ENCODE data around the gene PHACTR4. TPM values are rescaled to one million over a fixed set of nuclear protein-coding genes. Genes with fewer than 3 reads are reported as not detected.
"Not testable (repeated sequence)": the region's sequence is repeated elsewhere in the genome, so short reads cannot be mapped to it uniquely, and the experiment has no call there.

PHACTR4 gene
- total RNA-seq, 2 donors from 2014 or later, result 20.9 to 23.9 TPM

GRCh38 chr1:28378906-28379305 lies 9.4 kb downstream of the PHACTR4 start:
- peaks cover 4% of the 10 kb centered on the region for H3K36me3 Mint-ChIP-seq (ENCODE audit: low read depth)
- H3K9me3 ChIP-seq (ENCODE audit: control insufficient read depth, low read length, poor library complexity, severe bottlenecking), result no peaks in the 10 kb centered on the region
- no peak overlapping the region for H3K4me3 Mint-ChIP-seq
- peak overlapping the region; percentile 10 for H3K27ac Mint-ChIP-seq
- ATAC-seq (no peak), DNase-seq (no peak)
- peaks cover 20% of the 10 kb centered on the region for H3K4me1 Mint-ChIP-seq
- no peaks in the 10 kb centered on the region for H3K27me3 Mint-ChIP-seq

- Mint-ChIP-seq H3K4me1 (peaks cover 17% of the 10 kb centered on the region), H3K4me3 (no peak overlapping the region), H3K27me3 (no peaks in the 10 kb centered on the region), H3K36me3 (ENCODE audit: low read depth) (peaks cover 4% of the 10 kb centered on the region), H3K27ac (no peak overlapping the region)
- no peak for DNase-seq
- H3K9me3 ChIP-seq (ENCODE audit: control insufficient read depth, low read length, poor library complexity, severe bottlenecking), result no peaks in the 10 kb centered on the region
- ATAC-seq, result no peak
Measured at GRCh38 chr1:28380394-28380793, 10.9 kb downstream of the PHACTR4 start.

- not testable (repeated sequence) for H3K27ac Mint-ChIP-seq; H3K36me3 Mint-ChIP-seq (ENCODE audit: low read depth); ATAC-seq
Measured at GRCh38 chr1:28383785-28384184, 14.2 kb downstream of the PHACTR4 start.

GRCh38 chr1:28392027-28392652 lies 22.6 kb downstream of the PHACTR4 start:
- Mint-ChIP-seq H3K36me3 (ENCODE audit: low read depth) (no peaks in the 10 kb centered on the region), H3K27me3 (no peaks in the 10 kb centered on the region), H3K27ac (no peak overlapping the region), H3K4me3 (no peak overlapping the region), H3K4me1 (peaks cover 4% of the 10 kb centered on the region)
- no peak for DNase-seq
- ATAC-seq, result no peak
- H3K9me3 ChIP-seq (ENCODE audit: control insufficient read depth, low read length, poor library complexity, severe bottlenecking), result no peaks in the 10 kb centered on the region

More at GRCh38 chr1:28383785-28384184, 14.2 kb downstream of the PHACTR4 start:
- H3K4me3 Mint-ChIP-seq; DNase-seq; H3K9me3 ChIP-seq (ENCODE audit: control insufficient read depth, low read length, poor library complexity, severe bottlenecking); H3K27me3 Mint-ChIP-seq: not testable (repeated sequence)
- peaks cover 19% of the 10 kb centered on the region for H3K4me1 Mint-ChIP-seq

- Mint-ChIP-seq H3K4me1 (peaks cover 4% of the 10 kb centered on the region), H3K27ac (peak overlapping the region; percentile 27), H3K36me3 (ENCODE audit: low read depth) (no peaks in the 10 kb centered on the region), H3K4me3 (no peak overlapping the region), H3K27me3 (no peaks in the 10 kb centered on the region)
- no peak for DNase-seq
- ATAC-seq, result no peak
- H3K9me3 ChIP-seq (ENCODE audit: control insufficient read depth, low read length, poor library complexity, severe bottlenecking), result no peaks in the 10 kb centered on the region
Measured at GRCh38 chr1:28394136-28394535, 24.6 kb downstream of the PHACTR4 start.

GRCh38 chr1:28395181-28395580 lies 25.6 kb downstream of the PHACTR4 start:
- no peaks in the 10 kb centered on the region for H3K9me3 ChIP-seq (ENCODE audit: control insufficient read depth, low read length, poor library complexity, severe bottlenecking)

GRCh38 chr1:28401760-28402159 lies 32.2 kb downstream of the PHACTR4 start:
- no peak overlapping the region for H3K27ac Mint-ChIP-seq
- H3K4me3 Mint-ChIP-seq, result no peak overlapping the region
- DNase-seq (no peak), ATAC-seq (no peak)
- peaks cover 10% of the 10 kb centered on the region for H3K4me1 Mint-ChIP-seq
- no peaks in the 10 kb centered on the region for H3K36me3 Mint-ChIP-seq (ENCODE audit: low read depth)
- no peaks in the 10 kb centered on the region for H3K9me3 ChIP-seq (ENCODE audit: control insufficient read depth, low read length, poor library complexity, severe bottlenecking)
- no peaks in the 10 kb centered on the region for H3K27me3 Mint-ChIP-seq

More at GRCh38 chr1:28395181-28395580, 25.6 kb downstream of the PHACTR4 start:
- Mint-ChIP-seq H3K27ac (no peak overlapping the region), H3K36me3 (ENCODE audit: low read depth) (no peaks in the 10 kb centered on the region), H3K4me3 (no peak overlapping the region), H3K4me1 (peaks cover 6% of the 10 kb centered on the region), H3K27me3 (no peaks in the 10 kb centered on the region)
- ATAC-seq (no peak), DNase-seq (no peak)

- H3K27ac Mint-ChIP-seq, result no peak overlapping the region
Measured at GRCh38 chr1:28409090-28409489, 39.5 kb downstream of the PHACTR4 start.

GRCh38 chr1:28411656-28412055 lies 42.1 kb downstream of the PHACTR4 start:
- Mint-ChIP-seq H3K27me3 (no peaks in the 10 kb centered on the region), H3K4me3 (no peak overlapping the region), H3K4me1 (peaks cover 3% of the 10 kb centered on the region), H3K36me3 (ENCODE audit: low read depth) (no peaks in the 10 kb centered on the region), H3K27ac (peak overlapping the region; percentile 34)
- ATAC-seq, result no peak
- DNase-seq, result no peak
- H3K9me3 ChIP-seq (ENCODE audit: control insufficient read depth, low read length, poor library complexity, severe bottlenecking), result no peaks in the 10 kb centered on the region

More at GRCh38 chr1:28409090-28409489, 39.5 kb downstream of the PHACTR4 start:
- H3K9me3 ChIP-seq (ENCODE audit: control insufficient read depth, low read length, poor library complexity, severe bottlenecking), result no peaks in the 10 kb centered on the region
- DNase-seq (no peak), ATAC-seq (no peak)
- Mint-ChIP-seq H3K27me3 (no peaks in the 10 kb centered on the region), H3K4me1 (peaks cover 6% of the 10 kb centered on the region), H3K36me3 (ENCODE audit: low read depth) (no peaks in the 10 kb centered on the region), H3K4me3 (no peak overlapping the region)

GRCh38 chr1:28412731-28413130 lies 43.2 kb downstream of the PHACTR4 start:
- H3K27ac Mint-ChIP-seq, result no peak overlapping the region
- H3K4me1 Mint-ChIP-seq, result peaks cover 5% of the 10 kb centered on the region
- no peaks in the 10 kb centered on the region for H3K9me3 ChIP-seq (ENCODE audit: control insufficient read depth, low read length, poor library complexity, severe bottlenecking)
- no peak overlapping the region for H3K4me3 Mint-ChIP-seq
- DNase-seq, result no peak
- no peak for ATAC-seq
- no peaks in the 10 kb centered on the region for H3K27me3 Mint-ChIP-seq
- no peaks in the 10 kb centered on the region for H3K36me3 Mint-ChIP-seq (ENCODE audit: low read depth)

GRCh38 chr1:28416509-28417194 lies 47.1 kb downstream of the PHACTR4 start:
- no peak overlapping the region for H3K4me3 Mint-ChIP-seq
- H3K4me1 Mint-ChIP-seq, result peaks cover 10% of the 10 kb centered on the region
- no peaks in the 10 kb centered on the region for H3K36me3 Mint-ChIP-seq (ENCODE audit: low read depth)
- H3K9me3 ChIP-seq (ENCODE audit: control insufficient read depth, low read length, poor library complexity, severe bottlenecking), result no peaks in the 10 kb centered on the region
- no peaks in the 10 kb centered on the region for H3K27me3 Mint-ChIP-seq
- DNase-seq (no peak), ATAC-seq (no peak)
- H3K27ac Mint-ChIP-seq, result no peak overlapping the region

- H3K9me3 ChIP-seq (ENCODE audit: control insufficient read depth, low read length, poor library complexity, severe bottlenecking), result no peaks in the 10 kb centered on the region
- no peak overlapping the region for H3K4me3 Mint-ChIP-seq
- H3K36me3 Mint-ChIP-seq (ENCODE audit: low read depth), result no peaks in the 10 kb centered on the region
- H3K27me3 Mint-ChIP-seq, result no peaks in the 10 kb centered on the region
- ATAC-seq (peak; percentile 33), DNase-seq (no peak)
- peaks cover 10% of the 10 kb centered on the region for H3K4me1 Mint-ChIP-seq
- H3K27ac Mint-ChIP-seq, result peak overlapping the region; percentile 14
Measured at GRCh38 chr1:28417441-28417922, 47.9 kb downstream of the PHACTR4 start.

- no peaks in the 10 kb centered on the region for H3K9me3 ChIP-seq (ENCODE audit: control insufficient read depth, low read length, poor library complexity, severe bottlenecking)
- ATAC-seq, result no peak
- Mint-ChIP-seq H3K27ac (peak overlapping the region; percentile 14), H3K36me3 (ENCODE audit: low read depth) (no peaks in the 10 kb centered on the region), H3K4me1 (peaks cover 10% of the 10 kb centered on the region), H3K27me3 (no peaks in the 10 kb centered on the region), H3K4me3 (no peak overlapping the region)
- no peak for DNase-seq
Measured at GRCh38 chr1:28417926-28418637, 48.5 kb downstream of the PHACTR4 start.
